Astrocyte of the cerebellum (primary cell): ENCODE data around the gene GUCA2A.
A peak's percentile ranks its signal among the peaks of the same experiment; 100 is the strongest.

ENCODE experiments used
- DNase-seq: peaks from one replicate; pipeline ENCODE4 v3.0.0-alpha.2; 2011; ENCODE audit warnings: low read depth
- H3K4me3 ChIP-seq: 2 replicates; pipeline ENCODE4 v1.5.1; 2011; ENCODE audit warnings: mild to moderate bottlenecking, low read depth, low read length, moderate library complexity
- CTCF ChIP-seq: IDR thresholded peaks from 2 replicates; pipeline ENCODE4 v1.5.1; 2012; ENCODE audit warnings: low read length, low read depth, moderate library complexity, mild to moderate bottlenecking; ENCODE audit errors: missing control alignments
- in situ Hi-C: cut with HindIII; loops from 2 replicates; pipeline ENCODE4 v1.10.0; 2017; ENCODE audit warnings: low sequenced_read_pairs

Gene GUCA2A

GRCh38 chr1:42184616-42185015, 20.1 kb upstream of the GUCA2A start:
- H3K4me3 ChIP-seq = no peak overlapping the region
- no peak for TF ChIP-seq CTCF
- DNase-seq = no peak
- in situ Hi-C loops = no loop called here

- no peak overlapping the region for H3K4me3 ChIP-seq
- TF ChIP-seq CTCF = no peak
- in situ Hi-C loops = no loop called here
- DNase-seq = no peak
Measured at GRCh38 chr1:42183957-42184268, 19.4 kb upstream of the GUCA2A start.

GRCh38 chr1:42183210-42183956, 18.8 kb upstream of the GUCA2A start:
- in situ Hi-C loops = no loop called here
- no peak overlapping the region for H3K4me3 ChIP-seq
- DNase-seq = no peak
- TF ChIP-seq CTCF = no peak

GRCh38 chr1:42181687-42182086, 17.1 kb upstream of the GUCA2A start:
- no peak overlapping the region for H3K4me3 ChIP-seq
- in situ Hi-C loops = no loop called here
- DNase-seq = no peak
- no peak for TF ChIP-seq CTCF

- DNase-seq = no peak
- TF ChIP-seq CTCF = no peak
- in situ Hi-C loops = no loop called here
- no peak overlapping the region for H3K4me3 ChIP-seq
Measured at GRCh38 chr1:42179900-42180329, 15.4 kb upstream of the GUCA2A start.

- H3K4me3 ChIP-seq = no peak overlapping the region
- peak; percentile 74 for DNase-seq
- no peak for TF ChIP-seq CTCF
- in situ Hi-C loops = no loop called here
Measured at GRCh38 chr1:42179275-42179674, 14.7 kb upstream of the GUCA2A start.
